B cell (primary cell): ENCODE measurements around the gene AQP6.

Experiments used
- CTCF ChIP-seq: fragments of 200-600 bp; IDR thresholded peaks from one replicate; pipeline ENCODE4 v1.8.0; 2022; ENCODE audit warnings: antibody characterized with exemption, mild to moderate bottlenecking
- EZH2 ChIP-seq: IDR thresholded peaks from 2 replicates; pipeline ENCODE4 v1.6.1; 2012; ENCODE audit warnings: borderline replicate concordance, low read depth, mild to moderate bottlenecking, moderate library complexity, low read length; ENCODE audit not compliant: insufficient read depth, poor library complexity, severe bottlenecking

GRCh38 chr12:49943625-49943960, 29.2 kb upstream of the AQP6 start:
- TF ChIP-seq CTCF (no peak), EZH2 (no peak)
